NCI-H1092 (cell line): ENCODE measurements around the gene ALKBH5.

Experiments used
- DNase-seq: peaks from one replicate; lab custom pipeline; 2025; lab: John Stamatoyannopoulos, UW

The ALKBH5 gene

DNA sequence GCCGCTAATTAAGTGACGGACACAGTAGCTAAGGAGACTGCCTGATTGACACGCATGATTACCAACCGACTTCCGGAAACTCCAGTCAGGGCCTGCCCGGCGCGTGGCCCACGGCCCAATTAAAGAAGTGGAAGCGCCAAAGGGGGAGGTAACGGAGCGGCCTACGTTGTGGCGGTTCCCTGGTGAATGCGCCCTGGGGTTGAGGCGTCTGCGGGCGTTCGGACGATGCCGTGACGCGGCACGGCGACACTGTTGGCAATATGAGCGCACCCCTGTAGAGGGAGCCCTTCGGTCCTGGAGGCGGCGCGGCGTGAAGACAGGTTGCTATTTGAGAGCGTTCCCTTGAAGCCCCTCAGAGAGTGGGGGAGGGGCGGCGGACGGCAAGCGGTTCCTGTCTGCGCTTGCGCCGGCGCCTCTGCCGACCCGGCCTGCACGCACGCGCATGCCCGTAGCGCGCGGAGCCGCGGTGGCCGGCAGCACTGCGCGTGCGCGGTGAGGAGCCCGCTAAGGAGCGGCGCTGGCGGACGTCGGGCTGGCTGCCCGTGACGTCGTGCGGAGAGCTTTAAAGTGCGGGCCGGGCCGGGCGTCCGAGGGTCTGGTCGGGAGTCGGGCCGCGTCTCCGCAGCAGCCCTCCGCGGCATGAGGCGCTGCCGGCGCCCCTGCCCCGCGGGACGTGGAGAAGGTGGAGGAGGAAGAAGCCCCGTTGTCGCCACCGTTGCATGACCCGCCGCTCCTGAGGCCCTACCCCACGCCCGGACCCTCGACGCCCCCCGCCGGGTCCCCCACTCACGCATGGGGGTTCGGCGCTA, at the start of gene ALKBH5:
TSS of gene ALKBH5 (plus strand) at position 495 of the 809 bp plus-strand sequence. CDS start 416 bp downstream, outside the sequence.
- peak; percentile 96 for DNase-seq

DNA sequence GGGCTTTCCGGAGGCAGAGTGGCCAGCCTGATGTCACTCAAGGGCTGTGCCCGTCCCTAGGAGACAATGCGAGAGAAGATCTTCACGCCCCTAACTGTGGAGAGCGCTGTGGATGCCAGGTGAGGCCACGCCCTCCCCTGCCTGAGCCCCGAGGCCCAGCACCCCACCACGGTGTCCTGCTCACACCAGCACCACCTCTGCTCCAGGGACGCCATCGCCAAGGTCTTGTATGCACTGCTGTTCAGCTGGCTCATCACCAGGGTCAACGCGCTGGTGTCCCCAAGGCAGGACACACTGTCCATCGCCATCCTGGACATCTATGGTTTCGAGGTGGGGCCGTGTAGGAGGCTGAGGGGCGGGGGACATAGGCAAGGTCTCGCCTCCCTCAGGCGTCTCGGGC, 47.3 kb upstream of the ALKBH5 start:
- DNase-seq, result no peak

DNA sequence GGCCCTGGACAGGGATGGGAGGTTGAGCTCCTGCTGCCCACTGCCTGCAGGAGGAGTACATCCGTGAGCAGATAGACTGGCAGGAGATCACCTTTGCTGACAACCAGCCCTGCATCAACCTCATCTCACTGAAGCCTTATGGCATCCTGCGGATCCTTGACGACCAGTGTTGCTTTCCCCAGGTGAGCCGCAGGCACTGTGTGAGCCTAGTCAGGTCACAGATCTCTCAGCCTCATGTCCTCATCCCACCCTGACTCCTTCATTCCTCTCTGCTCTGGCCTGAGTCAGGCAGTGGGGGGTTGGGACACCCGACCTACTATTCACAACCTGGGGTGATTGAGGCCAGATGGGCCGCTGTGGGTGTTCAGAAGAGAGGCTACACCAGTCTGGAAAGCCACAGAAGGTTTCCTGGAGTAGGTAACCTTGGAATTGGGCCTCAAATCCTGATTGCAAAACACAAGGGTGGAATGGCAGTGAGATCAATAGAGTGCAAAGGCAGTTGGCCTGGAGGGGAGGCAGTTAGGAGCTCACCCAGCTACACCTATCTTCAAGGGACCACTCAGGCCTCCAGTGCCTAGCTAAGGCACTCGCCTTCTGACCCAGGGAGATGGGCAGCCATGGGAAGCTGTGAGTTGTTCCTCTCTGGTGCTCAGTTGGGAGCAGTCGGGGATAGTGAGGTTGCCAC, 45.4 kb upstream of the ALKBH5 start:
- no peak for DNase-seq

DNA sequence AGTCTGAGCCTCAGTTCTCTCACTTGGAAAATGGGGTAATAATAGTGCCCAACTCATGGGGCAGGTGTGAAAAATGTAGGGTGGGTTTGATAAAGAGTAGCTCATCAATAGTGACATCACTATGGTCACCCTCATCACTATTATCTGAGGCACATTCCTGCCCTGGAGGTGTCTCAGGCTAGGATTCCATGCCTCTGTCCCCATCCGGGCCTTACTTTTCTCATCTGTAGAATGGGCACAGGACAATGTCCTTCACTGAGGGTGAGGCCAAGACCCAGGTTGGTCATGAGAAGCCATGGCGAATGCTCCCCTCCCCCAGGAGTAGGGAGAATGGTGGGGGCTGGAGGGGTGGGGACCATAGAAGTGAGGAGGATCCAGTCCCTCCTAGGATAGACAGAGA, 44.5 kb upstream of the ALKBH5 start:
- DNase-seq, result no peak

DNA sequence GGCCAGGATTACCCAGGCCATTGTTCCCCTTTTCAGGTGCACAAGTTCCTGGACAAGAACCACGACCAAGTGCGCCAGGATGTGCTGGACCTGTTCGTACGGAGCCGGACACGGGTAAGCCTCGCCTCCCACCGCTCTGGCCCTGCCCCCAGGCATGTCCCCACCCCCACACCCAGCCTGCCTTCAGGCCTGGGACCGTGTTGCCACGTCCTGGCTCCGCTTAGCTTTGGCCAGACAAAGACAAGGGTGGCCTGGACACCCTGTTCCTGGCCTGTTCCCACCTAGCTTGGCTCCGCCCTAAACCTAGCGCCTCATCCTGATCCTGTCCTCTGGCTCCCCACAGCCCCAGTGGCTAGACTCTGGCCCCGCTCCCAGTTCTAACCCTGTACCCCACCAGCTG, 44.1 kb upstream of the ALKBH5 start:
- DNase-seq, result no peak

DNA sequence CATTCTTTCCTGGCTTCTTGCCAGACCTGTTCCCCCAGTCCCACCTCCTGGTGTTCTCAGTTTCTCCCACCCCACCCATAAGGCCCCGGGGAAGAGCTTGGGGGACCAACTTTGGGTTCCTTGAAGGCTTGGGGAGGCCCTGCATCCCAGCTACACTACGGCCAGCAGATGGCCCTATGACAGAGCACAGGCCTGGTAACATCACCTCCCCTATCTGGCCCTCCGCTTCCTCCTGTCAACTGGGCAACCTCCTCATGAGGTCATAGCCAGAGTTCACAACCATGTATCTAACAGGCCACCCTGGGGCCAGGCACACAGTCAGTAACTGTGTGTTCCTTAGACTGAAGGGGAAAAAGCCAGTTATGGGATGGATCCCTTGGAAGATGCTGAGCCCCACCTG, 43.7 kb upstream of the ALKBH5 start:
- DNase-seq, result no peak

DNA sequence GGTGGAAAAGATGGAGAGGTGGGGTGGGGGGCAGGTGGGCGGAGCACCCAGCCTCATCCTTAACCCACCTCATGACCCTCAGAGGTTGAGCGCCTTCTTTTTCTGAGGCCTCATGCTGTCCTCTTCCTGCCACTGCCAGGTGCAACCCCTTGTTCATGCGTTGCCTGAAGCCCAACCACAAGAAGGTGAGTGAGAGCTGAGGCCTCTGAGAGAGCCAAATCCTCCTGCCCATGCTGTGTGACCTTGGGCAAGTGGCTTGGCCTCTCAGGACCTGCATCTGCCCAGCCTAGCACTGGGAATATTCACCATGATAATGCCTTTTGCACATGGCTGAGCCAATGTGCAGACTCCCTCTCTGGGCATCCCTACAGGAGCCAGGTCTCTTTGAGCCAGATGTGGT, 43.0 kb upstream of the ALKBH5 start:
- no peak for DNase-seq

DNA sequence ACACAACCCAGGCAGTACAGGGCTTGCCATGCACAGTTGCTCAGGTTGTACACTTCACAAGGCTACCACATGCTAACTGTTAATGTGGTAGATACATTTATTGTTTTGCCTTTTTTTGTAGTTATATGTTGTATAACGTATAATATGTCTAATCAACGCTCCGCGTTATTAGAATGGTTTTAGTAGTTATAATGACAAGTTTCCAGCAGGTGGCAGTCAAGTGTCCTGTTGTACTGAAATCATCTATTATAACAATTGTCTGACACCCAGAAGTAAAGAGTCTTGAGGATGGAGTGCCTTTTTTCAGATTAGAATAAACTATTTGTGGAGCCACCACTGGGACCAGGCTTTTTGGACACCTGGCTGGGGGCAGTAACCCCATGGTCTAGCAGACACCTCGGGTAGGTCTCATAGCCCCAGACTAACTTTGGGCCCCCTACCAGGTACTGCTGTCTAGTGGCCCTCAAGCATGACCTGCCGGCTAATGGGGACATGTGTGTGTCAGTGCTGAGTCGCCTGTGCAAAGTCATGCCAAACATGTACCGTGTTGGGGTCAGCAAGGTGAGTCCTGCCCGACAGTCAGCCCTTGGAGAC, 42.3 kb upstream of the ALKBH5 start:
- peak; percentile 32 for DNase-seq

DNA sequence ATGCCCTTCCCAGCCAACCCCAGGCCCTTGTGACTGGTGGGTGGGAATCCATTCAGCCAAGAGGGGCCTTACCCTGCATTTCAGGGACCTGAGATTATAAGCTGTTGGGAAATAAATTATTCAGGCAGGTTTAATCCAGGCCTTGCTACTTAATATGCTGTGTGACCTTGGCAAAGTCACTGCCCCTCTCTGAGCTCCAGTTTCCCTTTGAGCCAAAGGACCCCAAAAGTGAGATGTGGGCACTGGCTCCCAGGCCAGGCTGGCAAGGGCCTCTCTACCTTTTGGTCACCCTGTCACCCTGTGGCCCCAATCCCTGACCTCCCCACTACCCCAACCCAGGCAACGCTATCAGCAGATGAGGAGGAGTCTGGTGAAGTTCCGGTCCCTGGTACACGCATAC, 41.2 kb upstream of the ALKBH5 start:
- DNase-seq, result no peak

DNA sequence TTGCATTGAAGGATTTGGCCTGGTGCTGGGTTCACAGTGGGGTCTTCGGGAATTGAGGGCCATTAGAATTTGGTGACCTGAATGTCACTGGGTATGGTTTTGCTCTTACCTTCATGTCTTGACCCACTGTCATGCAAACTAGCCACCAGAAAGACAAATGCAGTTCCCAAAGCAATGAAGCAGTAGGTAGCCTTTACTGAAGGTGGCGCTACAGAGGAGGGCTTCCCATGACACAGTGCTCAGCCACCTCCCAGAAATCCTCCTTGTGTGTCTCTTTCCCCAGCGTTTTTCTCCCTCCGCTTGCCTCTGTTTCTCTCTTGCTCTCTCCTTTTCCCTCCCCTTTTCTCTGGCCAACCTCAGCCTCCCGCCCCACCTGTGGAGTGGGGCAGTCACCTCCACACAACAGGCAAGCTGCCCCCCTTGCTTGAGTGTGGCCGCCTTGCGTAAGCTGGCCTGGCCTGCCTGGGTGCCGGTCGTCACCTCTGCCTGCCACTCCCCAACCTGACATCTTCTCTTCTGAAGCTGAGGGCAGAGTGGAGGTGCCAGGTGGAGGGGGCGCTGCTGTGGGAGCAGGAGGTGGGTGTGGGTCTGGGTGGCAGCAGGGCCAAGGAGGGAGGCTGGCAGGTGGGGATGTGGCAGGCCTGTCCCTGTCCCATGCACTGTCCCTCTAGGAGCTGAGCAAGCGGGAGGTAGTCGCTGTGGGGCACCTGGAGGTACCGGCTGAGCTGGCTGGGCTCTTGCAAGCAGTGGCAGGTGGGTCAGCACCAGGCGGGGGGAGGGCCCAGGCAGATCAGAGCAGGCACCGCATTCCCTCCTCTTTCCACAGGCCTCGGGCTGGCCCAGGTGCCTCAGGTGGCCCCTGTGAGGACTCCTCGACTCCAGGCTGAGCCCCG, 40.3 kb upstream of the ALKBH5 start:
- DNase-seq, result no peak

DNA sequence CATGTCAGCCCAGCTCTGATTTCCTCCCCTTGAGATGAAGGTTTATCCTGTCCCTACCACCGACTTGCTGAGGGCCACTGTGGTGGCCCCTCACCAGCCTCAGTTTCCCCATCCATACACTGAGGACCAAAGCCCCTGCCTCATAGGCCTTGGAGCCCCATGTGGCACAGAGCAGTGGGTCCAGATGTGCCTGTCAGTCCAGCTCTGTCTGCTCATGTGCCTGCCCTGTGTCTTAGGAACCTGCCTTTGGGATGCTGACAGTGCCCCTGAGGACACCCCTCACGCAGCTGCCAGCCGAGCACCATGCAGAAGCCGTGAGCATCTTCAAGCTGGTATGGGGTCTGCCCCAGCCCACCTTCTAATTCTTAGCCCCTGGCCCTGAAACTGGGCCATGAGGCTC, 39.4 kb upstream of the ALKBH5 start:
- no peak for DNase-seq

DNA sequence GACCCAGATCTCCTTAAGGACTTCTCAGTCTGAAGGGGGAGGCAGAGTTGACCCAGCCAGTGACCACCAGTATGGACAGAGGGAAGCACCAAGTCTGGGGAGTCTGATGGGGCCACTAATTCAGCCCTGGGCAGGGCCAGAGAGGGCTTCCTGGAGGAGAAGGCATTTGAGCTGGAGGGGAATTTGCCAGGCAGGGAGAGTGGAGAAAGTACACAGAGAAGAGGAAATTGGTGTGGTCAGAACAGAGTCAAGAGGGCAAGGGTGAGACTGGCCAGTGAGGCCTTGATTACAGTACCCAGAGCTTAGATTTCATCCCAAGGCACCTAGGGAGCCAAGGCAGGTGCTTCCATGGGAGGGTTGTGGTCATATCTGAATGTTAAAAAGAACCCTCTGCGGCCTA, 38.8 kb upstream of the ALKBH5 start:
- no peak for DNase-seq

DNA sequence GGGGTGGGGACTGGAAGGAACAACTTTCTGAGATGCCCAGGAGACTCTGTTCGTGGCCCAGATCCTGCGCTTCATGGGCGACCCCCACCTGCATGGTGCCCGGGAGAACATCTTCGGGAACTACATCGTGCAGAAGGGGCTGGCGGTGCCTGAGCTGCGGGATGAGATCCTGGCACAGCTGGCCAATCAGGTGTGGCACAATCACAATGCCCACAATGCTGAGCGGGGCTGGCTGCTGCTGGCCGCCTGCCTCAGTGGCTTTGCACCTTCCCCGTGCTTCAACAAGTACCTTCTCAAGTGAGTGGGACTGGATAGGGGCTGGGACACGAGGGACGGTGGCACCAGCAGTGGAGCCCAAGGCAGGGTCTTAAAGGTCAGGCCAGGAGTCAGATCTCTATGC, 37.8 kb upstream of the ALKBH5 start:
- no peak for DNase-seq

DNA sequence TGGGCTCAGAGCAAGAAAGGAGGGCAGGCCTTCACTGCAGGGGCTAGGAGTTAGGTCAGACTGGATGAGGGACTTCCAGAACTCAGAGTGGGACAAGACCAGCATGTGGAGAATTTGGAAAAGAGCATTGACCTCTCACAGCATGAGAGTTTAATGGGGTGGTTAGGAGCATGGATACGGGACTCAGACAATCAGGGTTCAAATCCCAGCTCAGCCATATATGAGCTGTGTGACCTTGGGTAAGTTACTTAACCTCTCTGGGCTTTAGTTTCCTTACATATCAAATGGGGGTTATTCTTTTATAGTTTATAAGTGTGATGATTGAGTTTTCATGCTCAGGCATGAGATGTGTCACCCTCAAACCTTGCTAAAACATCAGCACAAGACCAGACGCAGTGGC, 37.4 kb upstream of the ALKBH5 start:
- DNase-seq, result no peak

DNA sequence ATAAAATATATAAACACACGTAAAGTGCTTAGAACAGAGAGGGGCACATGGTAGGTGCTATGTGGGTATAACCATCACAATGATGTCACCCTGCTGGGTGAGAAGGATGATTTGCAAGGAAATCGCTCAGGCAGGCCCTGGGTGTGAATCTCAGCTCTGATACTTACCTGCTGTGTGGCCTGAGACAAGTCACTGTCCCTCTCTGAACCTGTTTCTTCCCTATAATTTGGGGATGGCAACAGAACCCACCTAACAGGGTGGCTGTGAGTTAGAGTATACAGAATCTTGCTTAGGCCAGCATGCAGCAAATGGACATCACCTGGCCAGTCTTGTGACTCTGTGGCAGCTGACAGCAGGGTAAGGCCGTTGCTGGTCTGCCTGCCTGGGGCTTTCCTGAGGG, 36.6 kb upstream of the ALKBH5 start:
- no peak for DNase-seq

DNA sequence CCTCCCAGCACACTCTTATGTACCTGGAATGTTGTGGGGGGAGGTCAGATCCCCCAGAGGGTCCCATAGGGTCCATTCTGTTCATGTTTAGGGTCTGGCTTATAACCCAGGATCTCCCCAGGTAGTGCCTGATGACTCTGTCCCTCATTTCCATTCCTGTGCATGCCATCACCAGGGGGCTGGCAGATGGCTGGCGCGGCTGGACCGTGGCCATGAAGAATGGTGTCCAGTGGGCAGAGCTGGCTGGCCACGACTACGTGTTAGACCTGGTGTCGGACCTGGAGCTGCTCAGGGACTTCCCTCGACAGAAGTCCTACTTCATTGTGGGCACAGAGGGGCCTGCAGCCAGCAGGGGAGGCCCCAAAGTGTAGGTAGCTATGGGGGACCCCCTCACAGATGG, 35.0 kb upstream of the ALKBH5 start:
- no peak for DNase-seq

DNA sequence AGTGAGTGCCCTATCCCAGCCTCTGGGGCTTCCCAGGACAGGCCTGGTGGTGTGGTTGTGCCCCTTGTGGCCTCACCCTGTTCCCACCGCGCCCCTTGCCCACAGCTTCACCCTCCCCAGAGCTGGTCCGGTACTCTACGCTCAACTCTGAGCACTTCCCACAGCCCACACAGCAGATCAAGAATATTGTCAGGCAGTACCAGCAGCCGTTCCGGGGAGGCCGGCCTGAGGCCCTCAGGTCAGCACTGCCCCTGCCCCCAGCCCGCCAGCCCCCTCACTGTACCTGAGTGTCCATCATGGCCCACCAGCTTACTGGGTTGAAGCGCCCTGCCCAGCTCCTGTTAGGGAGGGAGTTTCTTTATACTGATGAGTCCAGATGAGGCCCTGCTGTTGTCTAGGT, 32.3 kb upstream of the ALKBH5 start:
- no peak for DNase-seq

DNA sequence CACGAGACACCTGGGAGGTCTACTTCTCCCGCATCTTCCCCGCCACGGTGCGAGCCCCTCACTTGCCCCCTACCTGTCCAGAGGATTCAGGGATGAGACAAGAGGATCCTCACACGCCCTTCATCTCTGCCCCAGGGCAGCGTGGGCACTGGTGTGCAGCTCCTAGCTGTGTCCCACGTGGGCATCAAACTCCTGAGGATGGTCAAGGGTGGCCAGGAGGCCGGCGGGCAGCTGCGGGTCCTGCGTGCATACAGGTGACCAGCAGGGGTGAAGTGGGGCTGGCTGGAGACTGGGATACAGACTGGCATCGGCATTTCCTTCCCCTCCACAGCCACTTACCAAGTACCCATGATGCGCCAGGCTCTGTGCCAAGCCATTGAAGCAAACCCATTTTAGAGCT, 28.4 kb upstream of the ALKBH5 start:
- no peak for DNase-seq

DNA sequence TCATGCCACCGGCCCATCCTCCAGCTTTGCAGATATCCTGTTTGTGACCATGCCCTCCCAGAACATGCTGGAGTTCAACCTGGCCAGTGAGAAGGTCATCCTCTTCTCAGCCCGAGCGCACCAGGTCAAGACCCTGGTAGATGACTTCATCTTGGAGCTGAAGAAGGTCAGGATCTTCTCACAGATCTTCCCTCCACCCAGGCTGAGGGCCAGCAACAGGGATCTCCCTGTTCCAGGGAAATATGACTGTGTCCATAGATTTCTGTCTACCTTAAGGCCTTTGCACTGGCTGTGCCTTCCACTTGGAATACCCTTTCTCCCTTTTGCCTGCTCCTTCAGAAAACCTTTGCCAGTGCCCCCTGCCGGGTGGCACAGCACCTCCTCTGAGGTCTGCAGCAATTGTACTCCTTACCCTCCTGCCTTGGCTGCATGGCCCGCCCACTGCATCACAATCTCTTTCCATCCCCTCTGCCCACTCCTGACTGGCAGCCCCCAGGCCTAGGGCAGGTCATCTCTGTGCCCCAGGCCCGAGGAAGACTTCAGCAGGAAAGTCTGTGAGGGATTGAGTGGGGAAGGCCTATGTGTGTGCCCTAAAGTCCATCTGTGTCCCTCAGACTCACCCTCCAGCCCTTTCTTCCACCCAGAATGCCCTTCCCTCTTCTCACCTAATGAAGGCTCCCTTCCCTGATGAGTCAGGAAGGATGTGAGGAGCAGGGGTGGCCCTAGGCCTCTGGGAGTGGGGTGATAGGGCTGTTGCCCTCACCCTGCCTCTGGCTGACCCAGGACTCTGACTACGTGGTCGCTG, 27.3 kb upstream of the ALKBH5 start:
- no peak for DNase-seq

DNA sequence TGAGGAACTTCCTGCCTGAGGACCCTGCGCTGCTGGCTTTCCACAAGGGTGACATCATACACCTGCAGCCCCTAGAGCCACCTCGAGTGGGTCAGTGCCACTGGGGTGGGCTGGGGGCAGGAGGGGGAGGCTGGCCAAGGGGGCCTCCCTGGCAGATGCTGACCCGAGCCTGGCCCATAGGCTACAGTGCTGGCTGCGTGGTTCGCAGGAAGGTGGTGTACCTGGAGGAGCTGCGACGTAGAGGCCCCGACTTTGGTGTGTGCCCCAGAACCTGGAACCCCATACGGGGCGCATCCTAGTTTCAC, 26.7 kb upstream of the ALKBH5 start:
- no peak for DNase-seq

DNA sequence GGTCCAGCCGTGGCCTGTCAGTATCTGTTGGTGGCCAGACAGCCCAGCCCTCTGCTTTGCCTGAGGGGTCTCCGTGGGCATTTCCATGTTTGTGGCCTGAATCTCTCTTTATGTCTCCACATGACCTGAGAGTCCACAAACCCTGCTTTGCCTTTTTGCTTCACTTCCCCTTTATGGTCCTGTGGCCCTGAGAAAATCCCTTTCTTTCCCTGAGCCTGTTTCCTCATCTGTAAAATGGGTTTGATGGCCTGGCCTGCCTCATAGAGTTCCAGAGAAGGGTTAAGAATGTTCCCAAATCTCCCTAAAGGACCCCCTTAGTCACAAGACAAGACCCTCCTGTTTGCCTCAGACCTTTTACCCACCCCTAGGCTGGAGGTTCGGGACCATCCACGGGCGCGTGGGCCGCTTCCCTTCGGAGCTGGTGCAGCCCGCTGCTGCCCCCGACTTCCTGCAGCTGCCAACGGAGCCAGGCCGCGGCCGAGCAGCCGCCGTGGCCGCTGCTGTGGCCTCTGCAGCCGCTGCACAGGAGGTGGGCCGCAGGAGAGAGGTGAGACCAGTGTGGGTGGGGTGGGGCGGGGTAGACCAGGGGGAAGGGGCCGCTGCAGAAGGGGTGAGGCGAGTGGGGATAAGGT, 26.2 kb upstream of the ALKBH5 start:
- DNase-seq, result no peak
